NCI-H446 treated with DMSO at 0.1 percent for 48 hours (cell line): ENCODE data around the gene RBM43.

ENCODE experiments used
- DNase-seq: peaks from one replicate; lab custom pipeline; 2025; lab: John Stamatoyannopoulos, UW

RBM43 gene

DNA sequence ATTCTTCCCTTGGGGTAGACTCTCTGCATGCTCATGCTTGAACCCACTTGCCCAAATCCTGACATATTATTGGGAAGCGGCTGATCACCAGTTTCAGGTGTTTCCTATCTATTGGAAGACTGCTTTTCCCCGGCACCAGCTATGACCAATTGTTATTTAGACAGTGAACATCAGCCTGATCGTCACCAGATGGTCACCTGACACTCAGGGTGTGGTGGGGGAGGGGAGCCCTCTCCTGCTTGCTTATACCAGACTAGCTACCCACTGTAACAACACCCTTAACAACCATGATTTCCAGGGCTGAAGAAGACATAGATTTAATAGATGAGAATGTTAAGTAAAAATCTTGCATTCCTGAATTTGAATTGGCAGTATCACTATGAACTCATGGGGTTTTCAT lies 44.3 kb downstream of the RBM43 start:
- DNase-seq: no peak

DNA sequence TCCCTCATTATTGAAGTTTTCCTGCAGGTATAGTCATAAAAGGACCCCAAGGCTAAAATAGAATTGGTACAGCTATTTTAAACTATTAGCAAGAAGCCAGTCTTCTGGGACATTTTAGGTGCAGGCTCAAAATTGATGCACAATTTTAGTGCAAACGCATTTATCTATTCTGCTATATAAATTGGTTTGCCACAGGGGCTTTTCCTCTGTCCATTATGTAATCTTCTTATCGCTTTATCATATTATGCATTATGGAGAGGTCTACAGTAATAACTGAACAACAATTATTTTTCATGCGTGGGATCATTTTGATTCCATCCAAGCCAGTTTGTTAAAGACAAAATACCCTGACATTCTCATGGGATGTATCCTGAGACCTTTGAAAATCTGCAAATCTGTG lies 54.6 kb downstream of the RBM43 start:
- DNase-seq: no peak

DNA sequence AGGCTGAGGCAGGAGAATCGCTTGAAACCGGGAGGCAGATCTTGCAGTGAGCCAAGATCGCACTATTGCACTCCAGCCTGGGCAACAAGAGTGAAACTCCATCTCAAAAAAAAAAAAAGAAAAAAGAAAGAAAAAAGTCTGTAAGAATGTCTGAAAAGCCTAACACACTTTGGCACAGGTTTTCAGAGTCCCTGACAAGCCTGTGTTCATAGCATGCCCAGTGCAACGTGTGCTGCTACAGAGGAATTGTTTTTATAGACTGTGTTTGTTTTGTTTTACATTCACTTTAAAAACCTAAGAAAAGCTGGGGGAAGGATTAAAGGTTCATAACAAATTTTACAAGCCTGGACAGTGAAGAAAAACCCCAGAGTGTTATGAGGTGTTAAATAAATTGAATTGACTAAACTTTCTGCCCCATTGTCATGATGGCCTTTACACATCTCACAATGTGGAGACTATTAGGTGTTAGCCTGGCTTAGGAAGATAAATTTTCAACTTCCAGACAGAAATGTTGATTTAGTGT lies 55.2 kb downstream of the RBM43 start:
- DNase-seq: no peak

DNA sequence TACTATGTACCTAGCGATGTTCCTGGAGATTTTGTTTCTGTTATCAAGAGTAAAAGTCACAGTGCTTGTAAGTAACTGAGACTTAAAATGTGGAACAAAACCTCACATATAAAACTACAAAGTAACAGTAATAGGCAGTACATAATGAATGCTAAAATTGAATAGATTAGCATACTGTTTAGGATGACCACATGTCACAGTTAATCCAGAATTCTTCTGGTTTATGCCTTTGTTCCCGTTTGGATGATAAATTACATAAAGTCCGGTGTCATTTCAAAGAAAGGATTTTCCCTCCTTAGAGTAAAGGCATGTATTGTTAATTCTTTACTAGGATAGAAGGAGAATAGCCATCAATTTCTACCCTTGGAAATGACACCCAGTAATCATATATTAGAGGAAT lies 56.1 kb downstream of the RBM43 start:
- DNase-seq: no peak

DNA sequence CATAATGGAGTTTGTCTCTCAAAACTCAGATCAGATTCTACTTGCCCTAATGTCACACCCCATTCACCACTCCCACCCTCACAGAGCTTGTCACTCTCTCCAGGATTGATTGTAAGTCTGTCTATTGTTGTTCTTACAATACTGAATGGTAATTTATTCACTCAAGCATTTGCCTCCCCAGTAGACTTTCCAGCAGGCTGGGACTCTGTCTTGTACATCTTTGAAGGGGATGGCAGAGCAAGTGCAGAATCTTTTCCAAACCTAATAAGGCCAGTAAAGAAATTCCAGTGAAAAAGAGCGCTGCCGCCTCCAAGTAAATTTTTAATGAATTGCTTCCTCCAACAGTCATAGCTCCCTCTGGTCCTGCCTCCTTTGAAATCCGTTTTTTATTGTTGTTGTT lies 56.9 kb downstream of the RBM43 start:
- DNase-seq: no peak

DNA sequence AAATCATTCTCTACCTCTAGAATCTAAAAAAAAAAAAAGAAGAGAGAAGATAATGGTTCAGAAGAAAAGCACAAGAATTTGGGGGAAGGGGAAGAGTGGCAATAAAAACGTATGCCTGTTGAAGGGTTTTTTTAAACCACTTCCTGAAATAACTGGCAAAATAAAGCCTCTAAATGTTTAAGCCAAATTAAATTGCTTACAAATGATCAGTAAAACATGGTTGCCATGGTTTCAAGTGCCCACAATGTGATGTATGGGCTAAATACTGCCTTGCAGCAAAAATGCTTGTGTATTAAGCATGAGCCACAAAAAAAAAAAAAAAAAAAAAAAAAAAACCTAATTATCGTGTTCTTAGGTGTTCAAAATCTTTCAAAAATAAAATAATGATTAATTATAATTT lies 60.8 kb downstream of the RBM43 start:
- DNase-seq: no peak

DNA sequence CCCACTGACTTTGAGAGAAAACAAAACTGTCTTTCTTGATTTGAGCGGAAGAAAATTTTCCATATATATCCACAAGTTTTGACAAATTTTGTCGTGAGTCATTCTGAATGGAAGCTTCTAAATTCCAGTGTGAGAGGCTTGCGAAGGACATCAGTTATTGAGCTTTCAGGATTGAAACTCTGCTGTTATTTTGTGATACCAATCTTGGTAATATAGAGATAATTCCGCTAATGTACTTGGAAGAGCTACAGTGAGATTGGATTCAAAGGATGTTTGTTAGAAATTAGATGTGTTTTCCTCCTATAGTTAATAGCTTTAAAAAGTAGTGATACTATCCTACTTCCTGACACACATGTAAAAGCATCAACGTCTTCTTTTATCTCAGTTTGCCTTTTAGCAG lies 61.4 kb downstream of the RBM43 start:
- no peak for DNase-seq

DNA sequence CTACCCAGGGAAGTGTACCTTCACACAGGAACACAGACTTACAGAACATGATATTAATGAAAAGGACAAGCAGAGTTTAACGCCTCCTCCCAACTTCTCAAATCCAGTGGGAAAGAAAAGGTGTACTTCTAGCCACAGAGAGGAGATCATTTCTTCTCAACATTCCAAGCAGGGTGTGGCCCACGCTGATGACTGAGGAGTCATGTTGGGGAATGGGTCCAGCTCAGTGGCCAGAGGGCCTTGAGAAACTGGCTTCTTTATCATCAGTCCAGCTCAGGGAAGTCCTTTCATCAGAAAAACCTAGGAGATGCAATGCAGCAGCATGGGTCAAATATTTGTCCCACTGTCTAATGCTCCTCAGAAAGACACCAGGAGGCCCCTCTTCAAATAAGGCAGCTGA lies 63.0 kb downstream of the RBM43 start:
- DNase-seq: no peak
